GM18951 (cell line): Measurements from ENCODE around the gene FYB2.

Experiments
- POLR2A ChIP-seq: IDR thresholded peaks from 4 replicates; pipeline ENCODE4 v1.6.1; 2011; ENCODE audit warnings: mild to moderate bottlenecking; ENCODE audit not compliant: insufficient read length, insufficient read depth; ENCODE audit errors: extremely low read depth
- in situ Hi-C: fragments of 300-500 bp; cut with MboI; formaldehyde crosslinking; loops from one replicate; pipeline ENCODE4 v1.12.0; 2022; ENCODE audit warnings: low sequenced_read_pairs, mixed read lengths, inconsistent platforms; ENCODE audit not compliant: unreplicated experiment

Gene FYB2

GRCh38 chr1:56849750-56850149 is 30.5 kb upstream of the FYB2 start:
- in situ Hi-C loops = no loop called here
- TF ChIP-seq POLR2A = no peak

GRCh38 chr1:56845343-56845742 is 26.1 kb upstream of the FYB2 start:
- in situ Hi-C loops = no loop called here

DNA sequence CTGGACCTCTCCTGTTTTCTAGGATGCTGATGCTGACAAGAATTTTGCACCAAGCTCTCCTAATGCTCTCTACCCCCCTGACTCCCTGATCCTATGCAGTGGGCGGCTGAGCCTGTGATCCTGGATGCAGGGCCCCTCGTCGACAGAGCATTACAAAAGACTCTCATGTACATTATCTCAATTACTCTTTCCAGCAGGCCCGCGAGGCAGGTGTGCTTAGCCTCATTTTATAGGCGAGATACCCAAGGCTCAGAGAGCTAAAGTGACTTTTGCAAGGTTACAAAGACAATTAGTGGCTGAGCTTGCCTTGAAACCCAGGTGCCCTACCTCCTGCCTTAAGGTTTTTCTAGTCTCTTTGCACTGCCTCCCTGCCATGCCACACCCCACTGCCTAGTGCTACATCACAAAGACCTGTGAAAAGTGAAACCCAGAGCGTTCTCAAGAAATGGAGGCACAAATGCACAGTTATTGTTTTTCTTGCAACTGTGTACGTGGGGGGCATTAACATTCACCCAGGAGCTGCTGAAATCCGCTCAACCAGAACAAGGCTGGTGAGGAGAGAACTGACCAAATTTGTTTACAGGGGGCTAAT is 25.4 kb upstream of the FYB2 start:
- TF ChIP-seq POLR2A = no peak
- in situ Hi-C loops = no loop called here

More at GRCh38 chr1:56845343-56845742, 26.1 kb upstream of the FYB2 start:
- TF ChIP-seq POLR2A = no peak

GRCh38 chr1:56843544-56843943 is 24.3 kb upstream of the FYB2 start:
- TF ChIP-seq POLR2A = no peak
- in situ Hi-C loops = no loop called here

DNA sequence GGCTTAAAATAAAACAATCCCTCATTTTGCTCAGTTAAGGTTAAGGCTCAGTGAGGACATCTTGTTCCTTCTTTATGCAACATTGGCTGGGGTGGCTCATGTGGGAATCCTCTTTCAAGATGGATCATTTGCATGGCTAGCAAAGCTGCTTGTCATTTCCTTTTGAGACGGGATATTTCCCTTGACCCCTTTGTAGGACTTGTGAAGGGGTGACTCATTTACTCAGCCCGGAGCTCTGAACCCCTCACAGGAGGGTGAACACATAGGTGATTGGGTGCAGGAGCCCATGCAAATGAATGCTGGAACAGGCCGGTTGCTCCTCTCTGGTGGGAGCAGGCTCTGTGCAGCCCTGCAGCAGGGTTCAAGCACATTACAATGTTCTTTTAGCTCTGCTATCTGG is 19.6 kb upstream of the FYB2 start:
- TF ChIP-seq POLR2A = no peak
- in situ Hi-C loops = no loop called here

GRCh38 chr1:56837244-56837939 is 18.2 kb upstream of the FYB2 start:
- in situ Hi-C loops = no loop called here
- TF ChIP-seq POLR2A = no peak

- in situ Hi-C loops = no loop called here
- no peak for TF ChIP-seq POLR2A
Measured at GRCh38 chr1:56836359-56836758, 17.2 kb upstream of the FYB2 start.

GRCh38 chr1:56835657-56836056 is 16.5 kb upstream of the FYB2 start:
- in situ Hi-C loops = no loop called here
- no peak for TF ChIP-seq POLR2A

- no peak for TF ChIP-seq POLR2A
- in situ Hi-C loops = no loop called here
Measured at GRCh38 chr1:56834137-56834900, 15.1 kb upstream of the FYB2 start.

DNA sequence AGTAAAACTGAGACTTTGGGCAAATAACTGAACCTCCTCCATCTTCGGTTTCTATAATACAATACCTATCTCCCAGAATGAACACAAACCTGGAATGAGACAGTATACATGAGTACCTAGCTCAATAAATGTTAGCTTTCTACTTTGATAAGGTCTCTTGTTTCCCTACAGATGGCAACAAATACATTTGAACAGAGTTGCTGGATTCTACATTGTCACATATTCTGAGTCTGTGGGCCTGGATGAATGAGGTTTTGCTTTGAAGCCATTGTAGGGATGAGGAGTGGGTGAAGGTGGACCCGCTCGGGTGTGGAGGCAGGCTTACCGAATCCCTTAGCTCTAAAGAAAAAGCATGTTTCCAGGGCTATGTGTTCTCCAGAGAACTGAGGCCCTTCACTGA is 13.9 kb upstream of the FYB2 start:
- in situ Hi-C loops = no loop called here
- TF ChIP-seq POLR2A = no peak

- TF ChIP-seq POLR2A = no peak
- in situ Hi-C loops = no loop called here
Measured at GRCh38 chr1:56831871-56832693, 12.9 kb upstream of the FYB2 start.

DNA sequence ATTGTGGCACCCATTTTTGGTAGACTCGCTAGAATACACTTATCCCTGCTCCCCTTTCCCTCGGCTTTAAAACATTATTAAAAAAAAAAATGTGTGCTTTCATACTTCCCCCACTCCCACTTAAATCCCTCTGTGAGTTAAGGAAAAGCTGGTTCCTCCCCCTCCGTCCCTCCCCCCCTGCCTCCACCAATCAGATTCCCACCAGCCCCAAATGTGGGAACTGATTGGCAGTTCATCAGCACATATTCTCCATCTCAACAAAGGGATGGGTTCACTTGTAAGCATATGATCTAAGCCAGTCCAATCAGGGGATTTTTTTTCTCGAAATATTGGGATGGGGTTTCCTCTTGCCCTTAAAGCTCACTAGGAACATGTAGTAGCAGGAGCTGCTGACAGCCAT is 10.8 kb upstream of the FYB2 start:
- TF ChIP-seq POLR2A = no peak
- in situ Hi-C loops = no loop called here

GRCh38 chr1:56827711-56828110 is 8.5 kb upstream of the FYB2 start:
- in situ Hi-C loops = no loop called here
- no peak for TF ChIP-seq POLR2A
